SK-N-SH treated with all-trans-retinoic acid at 6 μM for 48 hours (cell line): ENCODE data around the gene BTG2.

Experiments used
- CSDC2 ChIP-seq: fragments of 250-450 bp; sonication (Bioruptor Pico); IDR thresholded peaks from 2 replicates; pipeline ENCODE4 v1.5.0; 2020; ENCODE audit warnings: mild to moderate bottlenecking, moderate library complexity
- ESRRG ChIP-seq: fragments of 250-450 bp; sonication (Bioruptor Pico); IDR thresholded peaks from 2 replicates; pipeline ENCODE4 v1.6.1; 2021; ENCODE audit warnings: mild to moderate bottlenecking
- ISL1 ChIP-seq: fragments of 250-450 bp; sonication (Bioruptor Pico); IDR thresholded peaks from 2 replicates; pipeline ENCODE4 v2.1.2; 2022; ENCODE audit warnings: mild to moderate bottlenecking, moderate library complexity
- POU6F1 ChIP-seq: fragments of 250-450 bp; sonication (Bioruptor Pico); IDR thresholded peaks from 2 replicates; pipeline ENCODE4 v1.8.0; 2021; ENCODE audit warnings: low read depth, mild to moderate bottlenecking, moderate library complexity, borderline replicate concordance
- TSHZ2 ChIP-seq: fragments of 250-450 bp; sonication (Bioruptor Pico); IDR thresholded peaks from 2 replicates; pipeline ENCODE4 v1.5.0; 2020; ENCODE audit warnings: mild to moderate bottlenecking, moderate library complexity
- TF ChIP-seq, protein P1 (sequence below): fragments of 250-450 bp; sonication (Bioruptor Pico); IDR thresholded peaks from 2 replicates; pipeline ENCODE4 v1.8.0; 2020; ENCODE audit warnings: mild to moderate bottlenecking, moderate library complexity, borderline replicate concordance

DNA sequence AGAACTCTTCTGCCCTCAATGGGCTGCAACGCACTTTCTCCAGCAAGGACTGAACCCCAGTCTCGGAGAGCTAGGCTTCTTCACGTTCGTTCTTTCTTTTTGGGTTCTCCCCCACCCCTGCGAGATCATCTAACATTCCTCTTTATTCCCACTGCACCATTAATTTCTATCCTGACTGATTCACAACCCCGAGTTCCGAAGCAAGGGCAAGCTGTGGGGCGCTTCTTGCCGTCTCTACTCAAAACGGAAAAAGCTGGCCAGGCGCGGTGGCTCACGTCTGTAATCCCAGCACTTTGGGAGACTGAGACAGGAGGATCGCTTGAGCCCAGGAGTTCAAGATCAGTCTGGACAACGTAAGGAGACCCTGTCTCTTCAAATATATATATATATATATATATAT is 37.4 kb upstream of the BTG2 start:
- TF ChIP-seq CSDC2 (CRISPR knock-in tag) (no peak), POU6F1 (CRISPR knock-in tag) (no peak), ESRRG (CRISPR knock-in tag) (no peak), TSHZ2 (CRISPR knock-in tag) (no peak), ISL1 (CRISPR knock-in tag) (no peak)
- TF ChIP-seq, protein P1, sequence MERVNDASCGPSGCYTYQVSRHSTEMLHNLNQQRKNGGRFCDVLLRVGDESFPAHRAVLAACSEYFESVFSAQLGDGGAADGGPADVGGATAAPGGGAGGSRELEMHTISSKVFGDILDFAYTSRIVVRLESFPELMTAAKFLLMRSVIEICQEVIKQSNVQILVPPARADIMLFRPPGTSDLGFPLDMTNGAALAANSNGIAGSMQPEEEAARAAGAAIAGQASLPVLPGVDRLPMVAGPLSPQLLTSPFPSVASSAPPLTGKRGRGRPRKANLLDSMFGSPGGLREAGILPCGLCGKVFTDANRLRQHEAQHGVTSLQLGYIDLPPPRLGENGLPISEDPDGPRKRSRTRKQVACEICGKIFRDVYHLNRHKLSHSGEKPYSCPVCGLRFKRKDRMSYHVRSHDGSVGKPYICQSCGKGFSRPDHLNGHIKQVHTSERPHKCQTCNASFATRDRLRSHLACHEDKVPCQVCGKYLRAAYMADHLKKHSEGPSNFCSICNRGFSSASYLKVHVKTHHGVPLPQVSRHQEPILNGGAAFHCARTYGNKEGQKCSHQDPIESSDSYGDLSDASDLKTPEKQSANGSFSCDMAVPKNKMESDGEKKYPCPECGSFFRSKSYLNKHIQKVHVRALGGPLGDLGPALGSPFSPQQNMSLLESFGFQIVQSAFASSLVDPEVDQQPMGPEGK, result no peak
